ENCODE results near the gene TMEM25. TPM values are rescaled to one million over a fixed set of nuclear protein-coding genes. Genes with fewer than 3 reads are reported as not detected.

The TMEM25 gene
- total and polyA plus RNA-seq, 2 of the 13 experiments (the other 11 are each of a cell fraction or from before 2014, with no cell fraction given): 7.5 to 17.2 TPM

DNA sequence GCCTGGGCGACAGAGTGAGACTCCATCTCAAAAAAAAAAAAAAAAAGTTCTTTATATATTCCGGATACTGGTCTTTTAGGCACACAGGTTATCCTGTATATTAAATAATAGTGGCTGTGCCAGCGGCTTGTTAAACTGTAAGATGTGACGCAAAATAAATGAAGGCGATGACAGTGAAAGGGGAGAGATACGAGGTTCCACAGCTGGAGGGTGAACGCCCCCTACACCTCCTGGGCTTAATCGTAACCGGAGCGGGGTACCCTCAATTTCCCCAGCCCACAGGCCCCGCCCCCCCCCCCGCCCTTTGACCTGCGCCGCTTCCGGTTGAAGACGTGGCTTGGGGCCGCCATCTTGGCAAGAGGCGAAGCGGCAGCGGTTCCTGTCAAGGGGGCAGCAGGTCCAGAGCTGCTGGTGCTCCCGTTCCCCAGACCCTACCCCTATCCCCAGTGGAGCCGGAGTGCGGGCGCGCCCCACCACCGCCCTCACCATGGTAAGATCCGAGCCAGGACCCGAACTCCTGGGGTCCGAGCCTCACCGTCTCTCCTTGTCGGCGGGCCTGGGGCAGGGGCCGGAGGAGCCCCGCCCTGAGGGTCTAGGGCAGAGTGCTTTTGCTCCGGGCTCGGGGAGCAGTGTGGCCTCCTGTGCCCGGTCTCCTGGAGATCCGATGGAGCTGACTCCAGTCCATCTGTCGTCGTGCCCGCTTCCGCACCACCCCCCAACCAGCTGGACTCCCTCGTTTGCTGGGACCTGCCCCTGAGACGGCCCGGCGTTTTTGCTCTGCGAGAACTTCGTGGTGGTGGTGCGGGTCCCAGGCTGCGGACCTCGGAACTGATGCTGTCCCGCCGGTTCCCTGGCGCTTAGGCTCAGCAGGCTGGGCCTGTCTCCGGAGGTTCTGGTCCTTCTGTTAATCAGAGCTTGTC, 41.3 kb downstream of the TMEM25 start, which contains the start of gene ARCN1 (continued):
- TF ChIP-seq DMTF1 (CRISPR knock-in tag; IDR thresholded peaks at IDR 0.05) (no peak), HMGXB4 (CRISPR knock-in tag; IDR thresholded peaks at IDR 0.05; ENCODE audit: borderline replicate concordance in 1 of 2, low read depth in 1 of 2) (peak in 1 of 2 experiments; percentile 70; a peak in 2 of 4 replicates), ATF1 (CRISPR knock-in tag; IDR thresholded peaks at IDR 0.05) (no peak), ZNF616 (CRISPR knock-in tag; IDR thresholded peaks at IDR 0.05; ENCODE audit: low read depth) (no peak), ZNF749 (CRISPR knock-in tag; IDR thresholded peaks at IDR 0.05; ENCODE audit: borderline replicate concordance) (no peak), ZSCAN31 (CRISPR knock-in tag; IDR thresholded peaks at IDR 0.05; ENCODE audit: low read depth) (peak; percentile 25; the same call in 1 of the 2 replicates), ISL2 (CRISPR knock-in tag; IDR thresholded peaks at IDR 0.05) (0 out of 2 replicates have a peak, but pooled peaks have one; percentile 50), ZNF430 (CRISPR knock-in tag; IDR thresholded peaks at IDR 0.05) (no peak), ZNF512B (CRISPR knock-in tag; IDR thresholded peaks at IDR 0.05; ENCODE audit: borderline replicate concordance) (no peak), ZNF747 (CRISPR knock-in tag; IDR thresholded peaks at IDR 0.05; ENCODE audit: borderline replicate concordance) (no peak), FOSL2 (CRISPR knock-in tag; IDR thresholded peaks at IDR 0.05) (no peak; the same call in 1 of the 2 replicates), SALL2 (CRISPR knock-in tag; IDR thresholded peaks at IDR 0.05) (peak; percentile 62; the same call in 1 of the 2 replicates)
- TF ChIP-seq, protein P1, sequence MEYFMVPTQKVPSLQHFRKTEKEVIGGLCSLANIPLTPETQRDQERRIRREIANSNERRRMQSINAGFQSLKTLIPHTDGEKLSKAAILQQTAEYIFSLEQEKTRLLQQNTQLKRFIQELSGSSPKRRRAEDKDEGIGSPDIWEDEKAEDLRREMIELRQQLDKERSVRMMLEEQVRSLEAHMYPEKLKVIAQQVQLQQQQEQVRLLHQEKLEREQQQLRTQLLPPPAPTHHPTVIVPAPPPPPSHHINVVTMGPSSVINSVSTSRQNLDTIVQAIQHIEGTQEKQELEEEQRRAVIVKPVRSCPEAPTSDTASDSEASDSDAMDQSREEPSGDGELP (IDR thresholded peaks at IDR 0.05; ENCODE audit: borderline replicate concordance, low read depth): peak; percentile 70; the same call in 1 of the 2 replicates
- TF ChIP-seq, protein P2, sequence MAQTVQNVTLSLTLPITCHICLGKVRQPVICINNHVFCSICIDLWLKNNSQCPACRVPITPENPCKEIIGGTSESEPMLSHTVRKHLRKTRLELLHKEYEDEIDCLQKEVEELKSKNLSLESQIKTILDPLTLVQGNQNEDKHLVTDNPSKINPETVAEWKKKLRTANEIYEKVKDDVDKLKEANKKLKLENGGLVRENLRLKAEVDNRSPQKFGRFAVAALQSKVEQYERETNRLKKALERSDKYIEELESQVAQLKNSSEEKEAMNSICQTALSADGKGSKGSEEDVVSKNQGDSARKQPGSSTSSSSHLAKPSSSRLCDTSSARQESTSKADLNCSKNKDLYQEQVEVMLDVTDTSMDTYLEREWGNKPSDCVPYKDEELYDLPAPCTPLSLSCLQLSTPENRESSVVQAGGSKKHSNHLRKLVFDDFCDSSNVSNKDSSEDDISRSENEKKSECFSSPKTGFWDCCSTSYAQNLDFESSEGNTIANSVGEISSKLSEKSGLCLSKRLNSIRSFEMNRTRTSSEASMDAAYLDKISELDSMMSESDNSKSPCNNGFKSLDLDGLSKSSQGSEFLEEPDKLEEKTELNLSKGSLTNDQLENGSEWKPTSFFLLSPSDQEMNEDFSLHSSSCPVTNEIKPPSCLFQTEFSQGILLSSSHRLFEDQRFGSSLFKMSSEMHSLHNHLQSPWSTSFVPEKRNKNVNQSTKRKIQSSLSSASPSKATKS (CRISPR knock-in tag; IDR thresholded peaks at IDR 0.05): no peak
- TF ChIP-seq, protein P3, sequence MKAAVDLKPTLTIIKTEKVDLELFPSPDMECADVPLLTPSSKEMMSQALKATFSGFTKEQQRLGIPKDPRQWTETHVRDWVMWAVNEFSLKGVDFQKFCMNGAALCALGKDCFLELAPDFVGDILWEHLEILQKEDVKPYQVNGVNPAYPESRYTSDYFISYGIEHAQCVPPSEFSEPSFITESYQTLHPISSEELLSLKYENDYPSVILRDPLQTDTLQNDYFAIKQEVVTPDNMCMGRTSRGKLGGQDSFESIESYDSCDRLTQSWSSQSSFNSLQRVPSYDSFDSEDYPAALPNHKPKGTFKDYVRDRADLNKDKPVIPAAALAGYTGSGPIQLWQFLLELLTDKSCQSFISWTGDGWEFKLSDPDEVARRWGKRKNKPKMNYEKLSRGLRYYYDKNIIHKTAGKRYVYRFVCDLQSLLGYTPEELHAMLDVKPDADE (CRISPR knock-in tag; IDR thresholded peaks at IDR 0.05): no peak

Measured in HepG2 (cell line).